Measurements from ENCODE around the gene LAMP5. TPM values are rescaled to one million over a fixed set of nuclear protein-coding genes. Genes with fewer than 3 reads are reported as not detected.

The LAMP5 gene
- total RNA-seq, 1 donor from 2014 or later = 0.80 TPM

DNA sequence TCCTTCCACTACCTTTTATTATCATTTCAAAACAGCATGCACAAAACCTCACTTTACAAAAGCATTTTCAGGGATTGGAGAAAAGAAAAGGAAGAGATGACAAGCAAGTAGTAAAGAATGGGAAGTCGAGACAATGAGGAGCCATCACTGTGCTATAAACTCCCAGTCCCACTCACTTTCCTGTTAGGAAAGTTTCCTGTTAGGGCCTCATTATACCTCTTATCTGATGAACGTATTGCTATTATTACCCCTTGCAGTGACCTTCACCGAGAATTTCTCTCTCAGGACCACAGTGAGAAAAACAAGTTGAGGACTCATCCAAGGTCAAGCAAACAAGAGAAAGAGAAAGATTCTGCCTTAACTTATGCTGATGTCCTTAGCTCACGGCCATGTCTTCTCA lies 28.8 kb downstream of the LAMP5 start:
- DNase-seq (ENCODE audit: low spot score) = no peak
- Mint-ChIP-seq H3K27me3 (ENCODE audit: unreplicated experiment) (peaks cover 8% of the 10 kb centered on the region), H3K36me3 (ENCODE audit: low read depth, unreplicated experiment) (peaks cover 6% of the 10 kb centered on the region), H3K4me1 (ENCODE audit: unreplicated experiment) (peaks cover 11% of the 10 kb centered on the region), H3K27ac (ENCODE audit: unreplicated experiment) (no peak overlapping the region), H3K9me3 (ENCODE audit: unreplicated experiment) (no peaks in the 10 kb centered on the region), H3K4me3 (ENCODE audit: unreplicated experiment) (no peak overlapping the region)
- TF ChIP-seq, protein P1, sequence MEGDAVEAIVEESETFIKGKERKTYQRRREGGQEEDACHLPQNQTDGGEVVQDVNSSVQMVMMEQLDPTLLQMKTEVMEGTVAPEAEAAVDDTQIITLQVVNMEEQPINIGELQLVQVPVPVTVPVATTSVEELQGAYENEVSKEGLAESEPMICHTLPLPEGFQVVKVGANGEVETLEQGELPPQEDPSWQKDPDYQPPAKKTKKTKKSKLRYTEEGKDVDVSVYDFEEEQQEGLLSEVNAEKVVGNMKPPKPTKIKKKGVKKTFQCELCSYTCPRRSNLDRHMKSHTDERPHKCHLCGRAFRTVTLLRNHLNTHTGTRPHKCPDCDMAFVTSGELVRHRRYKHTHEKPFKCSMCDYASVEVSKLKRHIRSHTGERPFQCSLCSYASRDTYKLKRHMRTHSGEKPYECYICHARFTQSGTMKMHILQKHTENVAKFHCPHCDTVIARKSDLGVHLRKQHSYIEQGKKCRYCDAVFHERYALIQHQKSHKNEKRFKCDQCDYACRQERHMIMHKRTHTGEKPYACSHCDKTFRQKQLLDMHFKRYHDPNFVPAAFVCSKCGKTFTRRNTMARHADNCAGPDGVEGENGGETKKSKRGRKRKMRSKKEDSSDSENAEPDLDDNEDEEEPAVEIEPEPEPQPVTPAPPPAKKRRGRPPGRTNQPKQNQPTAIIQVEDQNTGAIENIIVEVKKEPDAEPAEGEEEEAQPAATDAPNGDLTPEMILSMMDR (IDR thresholded peaks at IDR 0.05; ENCODE audit: unreplicated experiment) = no peak

DNA sequence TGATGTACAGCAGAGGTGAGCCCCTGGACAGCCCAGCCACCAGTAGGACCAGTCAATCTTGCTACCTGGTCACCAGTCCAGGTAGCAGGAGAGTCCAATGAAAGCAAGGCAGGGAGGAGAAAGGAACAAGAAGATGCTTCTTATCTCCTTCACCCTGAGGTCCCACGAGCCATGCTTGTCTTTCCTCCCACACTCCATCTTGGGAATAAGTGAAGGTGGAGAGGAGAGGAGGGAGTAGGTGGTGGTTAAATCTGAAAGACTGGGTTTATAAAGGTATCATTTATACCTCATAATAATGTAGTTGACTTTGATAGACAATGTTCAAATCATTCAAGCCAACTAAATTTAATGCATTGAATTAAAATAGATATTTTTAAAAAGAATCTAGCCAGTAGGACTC lies 35.9 kb downstream of the LAMP5 start:
- Mint-ChIP-seq H3K9me3 (ENCODE audit: unreplicated experiment) (no peaks in the 10 kb centered on the region), H3K4me1 (ENCODE audit: unreplicated experiment) (no peaks in the 10 kb centered on the region), H3K27ac (ENCODE audit: unreplicated experiment) (no peak overlapping the region), H3K36me3 (ENCODE audit: low read depth, unreplicated experiment) (no peaks in the 10 kb centered on the region), H3K4me3 (ENCODE audit: unreplicated experiment) (no peak overlapping the region), H3K27me3 (ENCODE audit: unreplicated experiment) (peaks cover 3% of the 10 kb centered on the region)
- TF ChIP-seq, protein P1 (IDR thresholded peaks at IDR 0.05; ENCODE audit: unreplicated experiment) = no peak
- DNase-seq (ENCODE audit: low spot score) = no peak

DNA sequence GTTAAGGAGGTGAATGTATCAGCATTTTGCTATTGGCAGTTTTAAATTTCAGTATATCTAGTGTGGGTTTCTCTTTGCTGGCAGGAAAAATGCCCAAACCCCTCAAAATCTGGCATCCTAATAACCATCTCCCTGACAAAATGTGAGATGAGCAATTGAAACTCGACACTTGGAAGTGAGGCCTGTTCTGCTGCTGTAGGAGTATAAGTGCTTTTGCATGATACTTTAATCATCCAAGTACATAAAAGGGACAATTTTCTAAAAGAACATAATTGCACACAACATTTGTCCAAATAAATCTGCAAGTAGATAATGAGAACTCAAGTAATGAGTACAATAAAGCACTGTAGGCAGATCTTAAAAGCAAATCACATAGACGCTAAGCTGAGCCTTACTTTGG lies 36.5 kb downstream of the LAMP5 start:
- Mint-ChIP-seq H3K4me3 (ENCODE audit: unreplicated experiment) (no peak overlapping the region), H3K27me3 (ENCODE audit: unreplicated experiment) (peaks cover 2% of the 10 kb centered on the region), H3K4me1 (ENCODE audit: unreplicated experiment) (no peaks in the 10 kb centered on the region), H3K27ac (ENCODE audit: unreplicated experiment) (no peak overlapping the region), H3K36me3 (ENCODE audit: low read depth, unreplicated experiment) (no peaks in the 10 kb centered on the region), H3K9me3 (ENCODE audit: unreplicated experiment) (no peaks in the 10 kb centered on the region)
- no peak for DNase-seq (ENCODE audit: low spot score)
- TF ChIP-seq, protein P1 (IDR thresholded peaks at IDR 0.05; ENCODE audit: unreplicated experiment) = no peak

DNA sequence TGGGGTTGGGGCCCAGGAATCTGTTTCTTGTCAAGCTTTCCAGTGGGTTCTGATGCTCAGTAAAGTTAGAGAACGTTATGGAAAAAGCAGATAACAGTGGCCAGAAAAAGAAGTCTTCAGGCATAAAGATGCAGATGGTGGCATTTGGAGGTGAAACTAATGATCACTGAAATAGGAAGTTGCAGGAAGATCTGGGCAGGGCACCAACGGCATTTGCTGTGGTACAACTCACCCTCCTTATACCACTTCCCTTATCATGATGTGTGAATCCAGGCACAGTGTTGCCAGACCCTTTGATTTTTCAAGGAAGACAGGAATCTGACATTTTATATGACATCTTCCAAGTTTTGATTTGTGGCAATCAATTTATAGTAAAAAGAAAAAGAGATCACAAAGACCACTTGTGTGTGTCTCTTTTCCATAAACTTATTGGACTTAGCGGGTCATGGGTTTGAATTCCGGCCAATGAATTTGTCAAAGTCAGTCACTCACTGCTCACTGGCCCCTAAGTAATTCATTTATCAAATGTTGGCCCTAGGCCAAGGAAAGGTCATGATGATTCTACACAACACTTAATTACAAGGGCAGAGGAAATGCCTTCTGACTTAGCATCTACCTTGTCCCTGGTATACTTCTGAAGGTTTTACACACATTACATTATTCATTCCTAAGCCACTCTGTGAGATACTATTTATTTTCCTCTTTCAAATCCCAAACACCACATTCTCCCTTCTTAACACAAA lies 37.6 kb downstream of the LAMP5 start:
- Mint-ChIP-seq H3K4me3 (ENCODE audit: unreplicated experiment) (no peak overlapping the region), H3K9me3 (ENCODE audit: unreplicated experiment) (no peaks in the 10 kb centered on the region), H3K27me3 (ENCODE audit: unreplicated experiment) (peaks cover 2% of the 10 kb centered on the region), H3K27ac (ENCODE audit: unreplicated experiment) (no peak overlapping the region), H3K4me1 (ENCODE audit: unreplicated experiment) (no peaks in the 10 kb centered on the region), H3K36me3 (ENCODE audit: low read depth, unreplicated experiment) (no peaks in the 10 kb centered on the region)
- no peak for DNase-seq (ENCODE audit: low spot score)
- TF ChIP-seq, protein P1 (IDR thresholded peaks at IDR 0.05; ENCODE audit: unreplicated experiment) = no peak

DNA sequence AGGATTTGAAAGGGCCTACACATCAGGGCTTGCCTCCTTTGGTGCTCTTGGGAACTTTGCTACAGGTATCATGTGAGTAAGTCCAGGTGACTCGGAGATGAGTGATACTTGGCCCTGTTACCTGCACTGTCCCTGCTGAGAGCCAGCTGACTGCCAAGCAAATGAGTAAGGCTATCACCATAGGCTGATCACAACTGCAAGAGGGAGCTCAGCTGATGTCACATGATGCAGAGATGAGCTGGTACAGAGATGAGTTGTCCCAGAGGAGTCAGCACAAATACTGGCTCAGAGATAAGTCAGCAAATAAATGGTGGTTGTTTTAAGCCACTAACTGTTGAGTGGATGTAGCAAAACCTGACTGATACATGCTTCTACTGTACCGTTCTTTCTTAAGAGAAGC lies 41.4 kb downstream of the LAMP5 start:
- Mint-ChIP-seq H3K27ac (ENCODE audit: unreplicated experiment) (no peak overlapping the region), H3K9me3 (ENCODE audit: unreplicated experiment) (no peaks in the 10 kb centered on the region), H3K4me3 (ENCODE audit: unreplicated experiment) (no peak overlapping the region), H3K36me3 (ENCODE audit: low read depth, unreplicated experiment) (no peaks in the 10 kb centered on the region), H3K27me3 (ENCODE audit: unreplicated experiment) (no peaks in the 10 kb centered on the region), H3K4me1 (ENCODE audit: unreplicated experiment) (peaks cover 5% of the 10 kb centered on the region)
- DNase-seq (ENCODE audit: low spot score) = no peak
- TF ChIP-seq, protein P1 (IDR thresholded peaks at IDR 0.05; ENCODE audit: unreplicated experiment) = no peak
